A549 (cell line): ENCODE data around the gene SVEP1. TPM values are rescaled to one million over a fixed set of nuclear protein-coding genes. Genes with fewer than 3 reads are reported as not detected.
"Not testable (repeated sequence)": the region's sequence is repeated elsewhere in the genome, so short reads cannot be mapped to it uniquely, and the experiment has no call there.

Experiments used
- ATAC-seq, 2 experiments: fragments of 200-7000 bp in 1 of 2; fragments of >200 bp in 1 of 2; cut with Nextera tagmentation in 1 of 2; cut with Tn5 transposase in 1 of 2; 3 replicates each; pipeline versions ENCODE4 v1.8.0 to v1.9.1; 2018 to 2020; ENCODE audit warnings: mild to moderate bottlenecking in 1 of 2, moderate library complexity in 1 of 2
- CTCF ChIA-PET: fragments of 300-600 bp; sonication (Branson Sonifier 250); formaldehyde crosslinking; extraction: SDS; loops from one replicate; lab custom pipeline; 2021; ENCODE audit warnings: antibody characterized with exemption, inconsistent platforms; lab: Yijun Ruan, JAX
- POLR2A ChIA-PET: fragments of 350-600 bp; formaldehyde crosslinking; extraction: SDS; loops from one replicate; lab custom pipeline; 2021; ENCODE audit warnings: antibody characterized with exemption, inconsistent platforms; lab: Yijun Ruan, JAX
- DNase-seq, 2 experiments: peaks; one replicate each; pipeline versions ENCODE4 v3.0.0 to v3.0.0-alpha.2; 2011 to 2016; ENCODE audit warnings: low read depth in 1 of 2, low spot score in 1 of 2
- FAIRE-seq: peaks from 2 replicates; lab custom pipeline; 2011; peaks lifted over from hg19 to GRCh38; lab: Jason Lieb, UNC
- H3K27ac ChIP-seq, 2 experiments: fragments of >200 bp; sonication (Bioruptor Twin); formaldehyde crosslinking; 3 replicates each; pipeline ENCODE4 v1.5.1; 2016 to 2017
- H3K4me1 ChIP-seq: fragments of >200 bp; sonication (Bioruptor Twin); formaldehyde crosslinking; 3 replicates; pipeline ENCODE4 v1.6.1; 2016
- H3K4me2 ChIP-seq: fragments of >200 bp; sonication (Bioruptor Twin); formaldehyde crosslinking; 3 replicates; pipeline ENCODE4 v1.6.1; 2016
- H3K4me3 ChIP-seq: fragments of >200 bp; sonication (Bioruptor Twin); formaldehyde crosslinking; 3 replicates; pipeline ENCODE4 v1.5.1; 2016
- H3K9me3 ChIP-seq: fragments of >200 bp; sonication (Bioruptor Twin); formaldehyde crosslinking; 3 replicates; pipeline ENCODE4 v1.6.1; 2016
- CEBPB ChIP-seq, 2 experiments: fragments of >200 bp in 1 of 2; sonication (Bioruptor Twin) in 1 of 2; formaldehyde crosslinking in 1 of 2; IDR thresholded peaks; 2 replicates each; pipeline ENCODE4 v1.6.1; 2012 to 2016
- CHD4 ChIP-seq: fragments of 200-600 bp; sonication (generic); IDR thresholded peaks from 2 replicates; pipeline ENCODE4 v1.6.1; 2016; ENCODE audit warnings: antibody characterized with exemption, mild to moderate bottlenecking, borderline replicate concordance
- EP300 ChIP-seq, 2 experiments: fragments of >200 bp; sonication (Bioruptor Twin); formaldehyde crosslinking; IDR thresholded peaks; 2 replicates in 1 of 2; 3 replicates in 1 of 2; pipeline ENCODE4 v1.6.1; 2016 to 2017
- ESRRA ChIP-seq: fragments of 150-350 bp; IDR thresholded peaks from 2 replicates; pipeline ENCODE4 v1.6.1; 2014; ENCODE audit warnings: mild to moderate bottlenecking, low read length, borderline replicate concordance
- FOSB ChIP-seq: fragments of 250-450 bp; sonication (Bioruptor Pico); IDR thresholded peaks from 2 replicates; pipeline ENCODE4 v1.5.0; 2020; ENCODE audit warnings: mild to moderate bottlenecking, moderate library complexity
- FOSL2 ChIP-seq, 2 experiments: fragments of 450-650 bp in 1 of 2; fragments of >200 bp in 1 of 2; sonication (Bioruptor Twin) in 1 of 2; formaldehyde crosslinking; IDR thresholded peaks; 2 replicates each; pipeline versions ENCODE4 v1.5.0 to v1.6.1; 2016 to 2020; ENCODE audit warnings: mild to moderate bottlenecking in 1 of 2, moderate library complexity in 1 of 2
- FOXS1 ChIP-seq: fragments of 250-450 bp; sonication (Bioruptor Pico); IDR thresholded peaks from 2 replicates; pipeline ENCODE4 v1.5.0; 2020; ENCODE audit warnings: mild to moderate bottlenecking, moderate library complexity
- GATA3 ChIP-seq: IDR thresholded peaks from 2 replicates; pipeline ENCODE4 v1.6.1; 2012; ENCODE audit warnings: borderline replicate concordance
- HDAC2 ChIP-seq: fragments of 200-600 bp; sonication (generic); IDR thresholded peaks from 2 replicates; pipeline ENCODE4 v1.6.1; 2016
- HOXB13 ChIP-seq: fragments of 250-450 bp; sonication (Bioruptor Pico); IDR thresholded peaks from 2 replicates; pipeline ENCODE4 v1.5.0; 2020; ENCODE audit warnings: low read depth, mild to moderate bottlenecking, moderate library complexity
- HOXB5 ChIP-seq: fragments of 250-450 bp; sonication (Bioruptor Pico); IDR thresholded peaks from 2 replicates; pipeline ENCODE4 v1.5.0; 2020; ENCODE audit warnings: mild to moderate bottlenecking, moderate library complexity
- JUN ChIP-seq, 2 experiments: fragments of >200 bp; sonication (Bioruptor Twin); formaldehyde crosslinking; IDR thresholded peaks; 2 replicates in 1 of 2; 3 replicates in 1 of 2; pipeline ENCODE4 v1.6.1; 2016 to 2017
- JUNB ChIP-seq: fragments of >200 bp; sonication (Bioruptor Twin); formaldehyde crosslinking; IDR thresholded peaks from 2 replicates; pipeline ENCODE4 v1.6.1; 2016
- KDM1A ChIP-seq: fragments of 200-600 bp; sonication (generic); IDR thresholded peaks from 2 replicates; pipeline ENCODE4 v1.6.1; 2016; ENCODE audit warnings: low read depth, mild to moderate bottlenecking
- MYC ChIP-seq: IDR thresholded peaks from 2 replicates; pipeline ENCODE4 v1.6.1; 2012; ENCODE audit warnings: mild to moderate bottlenecking, inconsistent platforms, low read length, improper control_type of control experiment, borderline replicate concordance
- NPAS2 ChIP-seq: fragments of 250-450 bp; sonication (Bioruptor Pico); IDR thresholded peaks from 2 replicates; pipeline ENCODE4 v1.8.0; 2022; ENCODE audit warnings: mild to moderate bottlenecking, moderate library complexity, borderline replicate concordance
- POLR2AphosphoS2 ChIP-seq: conservative IDR thresholded peaks from 2 replicates; pipeline ENCODE4 v1.6.1; 2012; ENCODE audit warnings: low read length, improper control_type of control experiment, inconsistent platforms
- RARB ChIP-seq: fragments of 250-450 bp; sonication (Bioruptor Pico); IDR thresholded peaks from 2 replicates; pipeline ENCODE4 v1.8.0; 2021; ENCODE audit warnings: mild to moderate bottlenecking, moderate library complexity
- ZFP36 ChIP-seq: fragments of 450-650 bp; IDR thresholded peaks from 2 replicates; pipeline ENCODE4 v1.6.1; 2014; ENCODE audit warnings: borderline replicate concordance; ENCODE audit not compliant: partially characterized antibody
- WGBS: methylation state at CpG from one replicate; pipeline ENCODE4 v1.1.6; 2017; ENCODE audit errors: missing lambda C conversion rate; 5-methylcytosine and 5-hydroxymethylcytosine counted together
- polyA plus RNA-seq, 4 experiments: library from polyadenylated mRNA; depleted of rRNA in 3 of 4; stranded (reverse); fragments of >200 nt; fragmentation: RNase III in 1 of 4; extraction: RNeasy Plus Mini Kit Qiagen cat#74134 plus additional on column Dnase treatment in 1 of 4; gene quantifications; 2 replicates in 3 of 4; 3 replicates in 1 of 4; pipeline ENCODE4 v1.2.3, GENCODE V29; 2011 to 2017
- TF ChIP-seq, protein P1 (sequence below): fragments of 150-350 bp; IDR thresholded peaks from 2 replicates; pipeline ENCODE4 v1.6.1; 2014; ENCODE audit warnings: low read depth, mild to moderate bottlenecking, low read length
- TF ChIP-seq, protein P2 (sequence below): IDR thresholded peaks from 2 replicates; pipeline ENCODE4 v1.6.1; 2012; ENCODE audit warnings: low read depth, borderline replicate concordance
- TF ChIP-seq, protein P3 (sequence below): fragments of >200 bp; sonication (Bioruptor Twin); formaldehyde crosslinking; IDR thresholded peaks from 2 replicates; pipeline ENCODE4 v1.6.1; 2016
- TF ChIP-seq, protein P4 (sequence below): fragments of >200 bp; sonication (Bioruptor Twin); formaldehyde crosslinking; IDR thresholded peaks from 3 replicates; pipeline ENCODE4 v1.6.1; 2016

SVEP1 gene
- polyA plus RNA-seq, 2 of the 4 experiments (the other 2 are of a cell fraction), result 0.52 to 1.5 TPM

DNA sequence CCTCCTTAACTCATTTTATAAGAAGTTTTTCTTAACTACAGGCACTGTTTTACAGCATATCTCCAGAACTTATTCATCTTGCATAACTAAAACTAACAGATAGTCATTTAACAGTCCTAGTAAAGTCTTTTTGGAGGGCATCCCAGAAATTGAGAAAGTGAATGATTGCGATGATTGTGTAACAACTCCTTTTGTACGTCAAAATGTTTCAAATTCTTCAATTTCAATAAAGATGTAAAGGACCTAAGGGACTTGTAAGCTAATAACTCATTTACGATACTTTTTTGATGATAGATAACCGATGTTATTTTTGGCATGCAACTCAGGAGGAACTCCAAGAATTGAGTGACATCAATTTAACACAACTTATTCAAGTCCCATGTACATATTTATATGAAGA, 42.7 kb downstream of the SVEP1 start:
- DNase-seq, result peak in 1 of 2 experiments; percentile 51
- POLR2A ChIA-PET, result interaction anchor here (0.6 kb wide), 1 partner anchor 37 kb away, joined by 3 read pairs; no protein-coding TSS in a partner anchor
- H3K4me3 ChIP-seq, result no peak overlapping the region
- TF ChIP-seq, protein P1, sequence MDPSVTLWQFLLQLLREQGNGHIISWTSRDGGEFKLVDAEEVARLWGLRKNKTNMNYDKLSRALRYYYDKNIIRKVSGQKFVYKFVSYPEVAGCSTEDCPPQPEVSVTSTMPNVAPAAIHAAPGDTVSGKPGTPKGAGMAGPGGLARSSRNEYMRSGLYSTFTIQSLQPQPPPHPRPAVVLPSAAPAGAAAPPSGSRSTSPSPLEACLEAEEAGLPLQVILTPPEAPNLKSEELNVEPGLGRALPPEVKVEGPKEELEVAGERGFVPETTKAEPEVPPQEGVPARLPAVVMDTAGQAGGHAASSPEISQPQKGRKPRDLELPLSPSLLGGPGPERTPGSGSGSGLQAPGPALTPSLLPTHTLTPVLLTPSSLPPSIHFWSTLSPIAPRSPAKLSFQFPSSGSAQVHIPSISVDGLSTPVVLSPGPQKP, result no peak
- TF ChIP-seq GATA3 (peak; percentile 93), CEBPB (IDR thresholded peaks at IDR 0.05) (peak; percentile 94 to 98), NPAS2 (no peak), RARB (CRISPR knock-in tag) (peak; percentile 17; the same call in 1 of the 2 replicates), HDAC2 (no peak), HOXB13 (peak; percentile 88; the same call in 1 of the 2 replicates), MYC (no peak), EP300 (IDR thresholded peaks at IDR 0.05) (peak; percentile 92; a peak in 4 of 5 replicates), HOXB5 (CRISPR knock-in tag) (peak; percentile 84; the same call in 1 of the 2 replicates), JUNB (peak; percentile 86), POLR2AphosphoS2 (no peak), ESRRA (no peak), JUN (IDR thresholded peaks at IDR 0.05) (peak; percentile 72 to 92; a peak in 2 of 5 replicates), FOSB (CRISPR knock-in tag) (no peak), ZFP36 (no peak), KDM1A (no peak), FOXS1 (CRISPR knock-in tag) (0 out of 2 replicates have a peak, but pooled peaks have one; percentile 34), CHD4 (no peak), FOSL2 (IDR thresholded peaks at IDR 0.05) (0 out of 2 replicates have a peak, but pooled peaks have one; percentile 46), FOSL2 (CRISPR knock-in tag; IDR thresholded peaks at IDR 0.05) (peak; percentile 62)
- TF ChIP-seq, protein P2, sequence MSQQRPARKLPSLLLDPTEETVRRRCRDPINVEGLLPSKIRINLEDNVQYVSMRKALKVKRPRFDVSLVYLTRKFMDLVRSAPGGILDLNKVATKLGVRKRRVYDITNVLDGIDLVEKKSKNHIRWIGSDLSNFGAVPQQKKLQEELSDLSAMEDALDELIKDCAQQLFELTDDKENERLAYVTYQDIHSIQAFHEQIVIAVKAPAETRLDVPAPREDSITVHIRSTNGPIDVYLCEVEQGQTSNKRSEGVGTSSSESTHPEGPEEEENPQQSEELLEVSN, result no peak
- TF ChIP-seq, protein P3, sequence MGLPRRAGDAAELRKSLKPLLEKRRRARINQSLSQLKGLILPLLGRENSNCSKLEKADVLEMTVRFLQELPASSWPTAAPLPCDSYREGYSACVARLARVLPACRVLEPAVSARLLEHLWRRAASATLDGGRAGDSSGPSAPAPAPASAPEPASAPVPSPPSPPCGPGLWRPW, result peak; percentile 92; the same call in 1 of the 2 replicates
- TF ChIP-seq, protein P4, sequence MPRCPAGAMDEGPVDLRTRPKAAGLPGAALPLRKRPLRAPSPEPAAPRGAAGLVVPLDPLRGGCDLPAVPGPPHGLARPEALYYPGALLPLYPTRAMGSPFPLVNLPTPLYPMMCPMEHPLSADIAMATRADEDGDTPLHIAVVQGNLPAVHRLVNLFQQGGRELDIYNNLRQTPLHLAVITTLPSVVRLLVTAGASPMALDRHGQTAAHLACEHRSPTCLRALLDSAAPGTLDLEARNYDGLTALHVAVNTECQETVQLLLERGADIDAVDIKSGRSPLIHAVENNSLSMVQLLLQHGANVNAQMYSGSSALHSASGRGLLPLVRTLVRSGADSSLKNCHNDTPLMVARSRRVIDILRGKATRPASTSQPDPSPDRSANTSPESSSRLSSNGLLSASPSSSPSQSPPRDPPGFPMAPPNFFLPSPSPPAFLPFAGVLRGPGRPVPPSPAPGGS, result peak; percentile 94; the same call in 2 of the 3 replicates
- 11% methylated on average over 4 of the region's 4 CpGs for WGBS
- CTCF ChIA-PET, result no interaction called here
- peak in 1 of 2 experiments; percentile 47; a peak in 3 of 6 replicates for ATAC-seq
- H3K9me3 ChIP-seq, result peaks cover 27% of the 10 kb centered on the region
- H3K27ac ChIP-seq, result peak overlapping the region; percentile 49 to 70
- H3K4me1 ChIP-seq, result peaks cover 38% of the 10 kb centered on the region
- peak overlapping the region; percentile 59 for H3K4me2 ChIP-seq
- no peak for FAIRE-seq

DNA sequence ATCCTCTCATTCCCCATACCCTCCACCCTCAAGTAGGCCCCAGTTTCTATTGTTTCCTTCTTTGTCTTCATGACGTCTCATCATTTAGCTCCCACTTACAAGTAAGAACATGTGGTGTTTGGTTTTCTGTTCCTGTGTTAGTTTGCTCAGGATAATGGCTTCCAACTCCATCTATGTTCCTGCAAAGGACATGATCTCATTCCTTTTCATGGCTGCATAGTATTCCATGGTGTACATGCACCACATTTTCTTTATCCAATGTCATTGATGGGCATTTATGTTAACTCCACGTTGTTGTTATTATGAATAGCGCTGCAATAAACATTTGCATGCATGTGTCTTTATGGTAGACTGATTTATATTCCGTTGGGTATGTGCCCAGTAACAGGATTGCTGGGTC, 45.4 kb downstream of the SVEP1 start:
- DNase-seq, H3K4me3 ChIP-seq, POLR2A ChIA-PET, H3K27ac ChIP-seq, ATAC-seq, H3K4me2 ChIP-seq: not testable (repeated sequence)
- H3K4me1 ChIP-seq, result peaks cover 30% of the 10 kb centered on the region
- FAIRE-seq, result peak; percentile 36
- CTCF ChIA-PET, result interaction anchor here (1.7 kb wide), 1 partner anchor 14 kb away, joined by 4 read pairs; no protein-coding TSS in a partner anchor
- H3K9me3 ChIP-seq, result peaks cover 31% of the 10 kb centered on the region
- WGBS, result 46% methylated on average over 4 of the region's 4 CpGs
